SK-N-SH (cell line): ENCODE results near the gene MAK. TPM values are rescaled to one million over a fixed set of nuclear protein-coding genes. Genes with fewer than 3 reads are reported as not detected.

Experiments used
- CTCF ChIA-PET: fragments of 300-600, 350-600 bp; formaldehyde crosslinking; extraction: SDS; loops from one replicate; lab custom pipeline; 2021; lab: Yijun Ruan, JAX
- POLR2A ChIA-PET: fragments of 350-600 bp; sonication (Branson Sonifier 250); formaldehyde crosslinking; extraction: SDS; loops from one replicate; lab custom pipeline; 2020; ENCODE audit warnings: antibody characterized with exemption, inconsistent platforms; lab: Yijun Ruan, JAX
- DNase-seq: peaks from one replicate; pipeline ENCODE4 v3.0.0; 2012
- H2AFZ ChIP-seq: fragments of 200-600 bp; sonication (generic); 2 replicates; pipeline ENCODE4 v1.8.1; 2016; ENCODE audit warnings: antibody characterized with exemption, mild to moderate bottlenecking, low read depth
- H3F3A ChIP-seq: fragments of 200-600 bp; sonication (generic); replicated peaks from 2 replicates; pipeline ENCODE3; 2016; ENCODE audit warnings: antibody characterized with exemption, mild to moderate bottlenecking; ENCODE audit not compliant: insufficient read depth
- H3K27ac ChIP-seq, 2 experiments: fragments of 200-500 bp in 1 of 2; fragments of 200-600 bp in 1 of 2; sonication (Bioruptor generic) in 1 of 2; sonication (generic), shearing (Covaris generic) in 1 of 2; 2 replicates each; pipeline versions ENCODE4 v1.5.1 to v1.6.1; 2014 to 2016; ENCODE audit warnings: low read depth in 2 of 2, inconsistent platforms in 1 of 2, low read length in 1 of 2, mild to moderate bottlenecking in 1 of 2, mixed read lengths in 1 of 2
- H3K27me3 ChIP-seq: fragments of 200-600 bp; sonication (generic), shearing (Covaris generic); 2 replicates; pipeline ENCODE4 v1.6.1; 2016; ENCODE audit warnings: mixed run types; ENCODE audit not compliant: insufficient read depth
- H3K36me3 ChIP-seq, 2 experiments: fragments of 200-500 bp in 1 of 2; fragments of 200-600 bp in 1 of 2; sonication (Bioruptor generic) in 1 of 2; sonication (generic) in 1 of 2; replicated peaks in 1 of 2; 2 replicates each; pipeline versions ENCODE3 to v1.5.1; 2014 to 2016; ENCODE audit warnings: low read length in 1 of 2, mild to moderate bottlenecking in 1 of 2; ENCODE audit not compliant: insufficient read depth in 2 of 2, control insufficient read depth in 1 of 2
- H3K4me1 ChIP-seq, 2 experiments: fragments of 200-500 bp in 1 of 2; fragments of 200-600 bp in 1 of 2; sonication (Bioruptor generic) in 1 of 2; sonication (generic), shearing (Covaris generic) in 1 of 2; 2 replicates each; pipeline versions ENCODE4 v1.5.1 to v1.6.1; 2014 to 2016; ENCODE audit warnings: low read depth in 1 of 2, low read length in 1 of 2, mixed run types in 1 of 2; ENCODE audit not compliant: insufficient read depth in 2 of 2, control insufficient read depth in 1 of 2
- H3K4me2 ChIP-seq: fragments of 200-600 bp; sonication (generic), shearing (Covaris generic); 2 replicates; pipeline ENCODE4 v1.6.1; 2017; ENCODE audit warnings: mixed run types
- H3K4me3 ChIP-seq, 2 experiments: fragments of 200-500 bp in 1 of 2; fragments of 200-600 bp in 1 of 2; sonication (Bioruptor generic) in 1 of 2; sonication (generic), shearing (Covaris generic) in 1 of 2; 2 replicates each; pipeline versions ENCODE4 v1.5.1 to v1.8.1; 2014 to 2016; ENCODE audit warnings: low read depth in 2 of 2, inconsistent platforms in 1 of 2, low read length in 1 of 2, mild to moderate bottlenecking in 1 of 2, mixed read lengths in 1 of 2, moderate library complexity in 1 of 2
- H3K79me2 ChIP-seq: fragments of 200-600 bp; sonication (generic); 2 replicates; pipeline ENCODE4 v1.8.1; 2017; ENCODE audit warnings: mild to moderate bottlenecking; ENCODE audit not compliant: insufficient read depth
- H3K9ac ChIP-seq: fragments of 200-600 bp; sonication (generic); 2 replicates; pipeline ENCODE4 v1.6.1; 2017; ENCODE audit warnings: mixed run types
- H3K9me2 ChIP-seq: fragments of 200-600 bp; sonication (generic); 2 replicates; pipeline ENCODE4 v1.6.1; 2017; ENCODE audit warnings: mixed run types
- H3K9me3 ChIP-seq: fragments of 200-600 bp; sonication (generic); 2 replicates; pipeline ENCODE4 v1.6.1; 2017; ENCODE audit warnings: mixed run types, mild to moderate bottlenecking, moderate library complexity
- H4K20me1 ChIP-seq: fragments of 200-600 bp; sonication (generic); 2 replicates; pipeline ENCODE4 v1.6.1; 2017; ENCODE audit warnings: mild to moderate bottlenecking, mixed run types; ENCODE audit not compliant: insufficient read depth
- CTCF ChIP-seq: fragments of 200-600 bp; sonication (generic); IDR thresholded peaks from 2 replicates; pipeline ENCODE4 v1.6.1; 2017; ENCODE audit warnings: antibody characterized with exemption, mild to moderate bottlenecking, moderate library complexity
- EZH2phosphoT487 ChIP-seq: fragments of 200-600 bp; sonication (generic); IDR thresholded peaks from 2 replicates; pipeline ENCODE4 v1.6.1; 2017; ENCODE audit warnings: low read depth, mixed run types, mild to moderate bottlenecking, antibody characterized with exemption, moderate library complexity, borderline replicate concordance
- FOSL2 ChIP-seq: IDR thresholded peaks from 2 replicates; pipeline ENCODE4 v1.4.0; 2012; ENCODE audit warnings: low read depth, mild to moderate bottlenecking, moderate library complexity, borderline replicate concordance
- FOXM1 ChIP-seq: IDR thresholded peaks from 2 replicates; pipeline ENCODE4 v1.4.0; 2012; ENCODE audit warnings: low read depth, mild to moderate bottlenecking
- GABPA ChIP-seq: IDR thresholded peaks from 2 replicates; pipeline ENCODE4 v1.4.0; 2012; ENCODE audit warnings: low read depth, mild to moderate bottlenecking
- JUND ChIP-seq: IDR thresholded peaks from 2 replicates; pipeline ENCODE4 v1.4.0; 2012
- MXI1 ChIP-seq: IDR thresholded peaks from 2 replicates; pipeline ENCODE4 v1.6.1; 2012; ENCODE audit warnings: mild to moderate bottlenecking, low read depth, low read length, improper control_type of control experiment
- NFIC ChIP-seq: IDR thresholded peaks from 2 replicates; pipeline ENCODE4 v1.4.0; 2012; ENCODE audit warnings: borderline replicate concordance
- POLR2AphosphoS5 ChIP-seq: IDR thresholded peaks from 2 replicates; pipeline ENCODE4 v1.6.1; 2012; ENCODE audit warnings: low read depth, low read length
- RAD21 ChIP-seq: IDR thresholded peaks from 2 replicates; pipeline ENCODE4 v1.6.1; 2012; ENCODE audit warnings: mild to moderate bottlenecking, low read length
- REST ChIP-seq: IDR thresholded peaks from 2 replicates; pipeline ENCODE4 v1.6.1; 2012; ENCODE audit warnings: mild to moderate bottlenecking, low read depth, low read length, moderate library complexity
- RXRA ChIP-seq: IDR thresholded peaks from 2 replicates; pipeline ENCODE4 v1.4.0; 2012; ENCODE audit warnings: low read depth, mild to moderate bottlenecking, borderline replicate concordance
- SIN3A ChIP-seq: IDR thresholded peaks from 2 replicates; pipeline ENCODE4 v1.6.1; 2012; ENCODE audit warnings: low read depth, mild to moderate bottlenecking, low read length, moderate library complexity, borderline replicate concordance
- SMC3 ChIP-seq: IDR thresholded peaks from 2 replicates; pipeline ENCODE4 v1.6.1; 2012; ENCODE audit warnings: low read depth, low read length, improper control_type of control experiment
- TAF1 ChIP-seq: IDR thresholded peaks from 2 replicates; pipeline ENCODE4 v1.6.1; 2012; ENCODE audit warnings: low read depth, mild to moderate bottlenecking, low read length, moderate library complexity, borderline replicate concordance
- TEAD4 ChIP-seq: IDR thresholded peaks from 2 replicates; pipeline ENCODE4 v1.4.0; 2012; ENCODE audit warnings: mild to moderate bottlenecking, borderline replicate concordance; ENCODE audit not compliant: insufficient read depth
- USF1 ChIP-seq: IDR thresholded peaks from 2 replicates; pipeline ENCODE4 v1.4.0; 2012; ENCODE audit warnings: low read depth, borderline replicate concordance
- ZBTB33 ChIP-seq: IDR thresholded peaks from 2 replicates; pipeline ENCODE4 v1.4.0; 2012; ENCODE audit warnings: low read depth, borderline replicate concordance
- WGBS: methylation state at CpG from one replicate; pipeline ENCODE4 v1.1.6; 2017; ENCODE audit warnings: low lambda C conversion rate; 5-methylcytosine and 5-hydroxymethylcytosine counted together
- polyA plus RNA-seq, 3 experiments: library from polyadenylated mRNA; depleted of rRNA; stranded (reverse); fragments of >200 nt; gene quantifications; 2 replicates each; pipeline ENCODE4 v1.2.3, GENCODE V29; 2012

Gene MAK
- polyA plus RNA-seq, 1 of the 3 experiments (the other 2 are of a cell fraction), result 0.02 TPM

- TF ChIP-seq TEAD4, result no peak
- TF ChIP-seq EZH2phosphoT487, result no peak
- no peak for TF ChIP-seq ZBTB33
- no peak for TF ChIP-seq GABPA
- TF ChIP-seq CTCF, result no peak
- no peak for TF ChIP-seq FOSL2
- TF ChIP-seq JUND, result no peak
- no peak for TF ChIP-seq NFIC
- no peak for TF ChIP-seq TAF1
- no peak for TF ChIP-seq SMC3
- no peak for TF ChIP-seq POLR2AphosphoS5
- TF ChIP-seq MXI1, result no peak
- TF ChIP-seq USF1, result no peak
- no peak for TF ChIP-seq FOXM1
- no peak overlapping the region for H3K27ac ChIP-seq
- H3K4me3 ChIP-seq, result no peak overlapping the region
- no peaks in the 10 kb centered on the region for H3K9me2 ChIP-seq
- no peaks in the 10 kb centered on the region for H3F3A ChIP-seq
- H3K4me1 ChIP-seq, result no peaks in the 10 kb centered on the region; a peak in 1 of 4 replicates
- ChIA-PET POLR2A (no interaction called here), CTCF (interaction anchor here (1.9 to 2.0 kb wide), 2 partner anchors 7 to 8 kb away, joined by 6 to 7 read pairs; no protein-coding TSS in a partner anchor)
- DNase-seq, result no peak
- no peak overlapping the region for H3K9ac ChIP-seq
- no peaks in the 10 kb centered on the region for H3K79me2 ChIP-seq
- H4K20me1 ChIP-seq, result no peaks in the 10 kb centered on the region
- no peaks in the 10 kb centered on the region for H3K27me3 ChIP-seq
- H2AFZ ChIP-seq, result no peak overlapping the region
- no peaks in the 10 kb centered on the region for H3K9me3 ChIP-seq
- WGBS, result 96% methylated on average over 6 of the region's 6 CpGs
- H3K36me3 ChIP-seq, result no peaks in the 10 kb centered on the region
- H3K4me2 ChIP-seq, result no peak overlapping the region
Measured at GRCh38 chr6:10809098-10809497, 29.2 kb downstream of the MAK start.

GRCh38 chr6:10808376-10808775 lies 30.0 kb downstream of the MAK start:
- CTCF ChIA-PET, result no interaction called here
- Histone ChIP-seq H4K20me1 (no peaks in the 10 kb centered on the region), H3K4me2 (no peak overlapping the region), H3K9me2 (no peaks in the 10 kb centered on the region), H3F3A (no peaks in the 10 kb centered on the region), H3K36me3 (no peaks in the 10 kb centered on the region), H3K27me3 (no peaks in the 10 kb centered on the region), H3K4me1 (no peaks in the 10 kb centered on the region; a peak in 1 of 4 replicates), H3K27ac (no peak overlapping the region), H3K79me2 (no peaks in the 10 kb centered on the region), H3K4me3 (no peak overlapping the region), H2AFZ (no peak overlapping the region), H3K9me3 (no peaks in the 10 kb centered on the region), H3K9ac (no peak overlapping the region)
- POLR2A ChIA-PET, result no interaction called here
- 96% methylated on average over 4 of the region's 4 CpGs for WGBS
- no peak for DNase-seq
- TF ChIP-seq REST, result no peak
- TF ChIP-seq MXI1, result no peak
- no peak for TF ChIP-seq TAF1
- TF ChIP-seq RXRA, result no peak
- no peak for TF ChIP-seq FOSL2
- no peak for TF ChIP-seq SIN3A
- TF ChIP-seq SMC3, result no peak
- TF ChIP-seq FOXM1, result no peak
- no peak for TF ChIP-seq USF1
- TF ChIP-seq RAD21, result no peak
